RWPE1 (cell line): ENCODE data around the gene ELMO3.

ENCODE experiments used
- CTCF ChIA-PET: fragments of 350-600 bp; sonication (Branson Sonifier 250); formaldehyde crosslinking; extraction: SDS; loops from one replicate; lab custom pipeline; 2021; lab: Yijun Ruan, JAX
- POLR2A ChIA-PET: fragments of 400-600 bp; formaldehyde crosslinking; extraction: SDS; loops from one replicate; lab custom pipeline; 2020; ENCODE audit warnings: antibody characterized with exemption; ENCODE audit not compliant: low non-redundant PET; lab: Yijun Ruan, JAX
- DNase-seq: peaks from one replicate; pipeline ENCODE4 v3.0.0; 2012; ENCODE audit warnings: low spot score
- H3K27ac ChIP-seq: fragments of 450-650 bp; 2 replicates; pipeline ENCODE4 v1.5.1; 2017
- CTCF ChIP-seq: fragments of 450-650 bp; conservative IDR thresholded peaks from 2 replicates; pipeline ENCODE4 v1.5.1; 2017; ENCODE audit warnings: low read depth, mild to moderate bottlenecking

The ELMO3 gene

GRCh38 chr16:67185651-67186134 is 13.2 kb upstream of the ELMO3 start:
- CTCF ChIA-PET = interaction anchor here (0.6 to 2.0 kb wide), 9 partner anchors 10 to 232 kb away, joined by 3 to 9 read pairs (median 6); partner anchors contain the start of genes NOL3, TMEM208 and TRADD
- TF ChIP-seq CTCF = peak; percentile 50
- POLR2A ChIA-PET = no interaction called here
- peak overlapping the region; percentile 95; the same call in 1 of the 2 replicates for H3K27ac ChIP-seq
- DNase-seq = no peak

- CTCF ChIA-PET = interaction anchor here (0.6 to 0.7 kb wide), 2 partner anchors 15 to 459 kb away, joined by 3 read pairs; no protein-coding TSS in a partner anchor
- DNase-seq = no peak
- TF ChIP-seq CTCF = no peak
- peak overlapping the region; percentile 21 for H3K27ac ChIP-seq
- POLR2A ChIA-PET = interaction anchor here (0.6 kb wide), 1 partner anchor 235 kb away, joined by 3 read pairs; no protein-coding TSS in a partner anchor
Observed at GRCh38 chr16:67186550-67186950, 12.4 kb upstream of the ELMO3 start.

GRCh38 chr16:67187175-67187890 is 11.6 kb upstream of the ELMO3 start:
- POLR2A ChIA-PET = interaction anchor here (0.6 kb wide), 1 partner anchor 236 kb away, joined by 3 read pairs; no protein-coding TSS in a partner anchor
- H3K27ac ChIP-seq = no peak overlapping the region; the same call in 1 of the 2 replicates
- no peak for TF ChIP-seq CTCF
- no peak for DNase-seq
- CTCF ChIA-PET = no interaction called here

- DNase-seq = no peak
- POLR2A ChIA-PET = no interaction called here
- no peak for TF ChIP-seq CTCF
- no peak overlapping the region for H3K27ac ChIP-seq
- CTCF ChIA-PET = no interaction called here
Observed at GRCh38 chr16:67188323-67188722, 10.6 kb upstream of the ELMO3 start.

GRCh38 chr16:67188798-67189197 is 10.1 kb upstream of the ELMO3 start:
- DNase-seq = no peak
- H3K27ac ChIP-seq = no peak overlapping the region
- no peak for TF ChIP-seq CTCF
- ChIA-PET POLR2A (no interaction called here), CTCF (no interaction called here)

- no peak for TF ChIP-seq CTCF
- no peak for DNase-seq
- H3K27ac ChIP-seq = peak within 1 kb of the TSS; percentile 26; the same call in 1 of the 2 replicates
- ChIA-PET CTCF (interaction anchor here (0.5 to 0.7 kb wide), 3 partner anchors 20 to 236 kb away, joined by 3 to 6 read pairs (median 3); partner anchors contain the start of gene NOL3), POLR2A (no interaction called here)
Observed at GRCh38 chr16:67190041-67190440, 8.9 kb upstream of the ELMO3 start, which contains the start of gene EXOC3L1. TSS of gene EXOC3L1 (minus strand) at chr16:67190136. CDS start at chr16:67189676, 460 bp downstream.
